SKM-1 treated with dmso at 0.1 percent for 144 hours (cell line): ENCODE measurements around the gene DSG1.
"Not testable (repeated sequence)": the region's sequence is repeated elsewhere in the genome, so short reads cannot be mapped to it uniquely, and the experiment has no call there.

Source experiments
- DNase-seq: peaks from one replicate; lab custom pipeline; 2025; ENCODE audit not compliant: unreplicated experiment; lab: John Stamatoyannopoulos, UW

The DSG1 gene

DNA sequence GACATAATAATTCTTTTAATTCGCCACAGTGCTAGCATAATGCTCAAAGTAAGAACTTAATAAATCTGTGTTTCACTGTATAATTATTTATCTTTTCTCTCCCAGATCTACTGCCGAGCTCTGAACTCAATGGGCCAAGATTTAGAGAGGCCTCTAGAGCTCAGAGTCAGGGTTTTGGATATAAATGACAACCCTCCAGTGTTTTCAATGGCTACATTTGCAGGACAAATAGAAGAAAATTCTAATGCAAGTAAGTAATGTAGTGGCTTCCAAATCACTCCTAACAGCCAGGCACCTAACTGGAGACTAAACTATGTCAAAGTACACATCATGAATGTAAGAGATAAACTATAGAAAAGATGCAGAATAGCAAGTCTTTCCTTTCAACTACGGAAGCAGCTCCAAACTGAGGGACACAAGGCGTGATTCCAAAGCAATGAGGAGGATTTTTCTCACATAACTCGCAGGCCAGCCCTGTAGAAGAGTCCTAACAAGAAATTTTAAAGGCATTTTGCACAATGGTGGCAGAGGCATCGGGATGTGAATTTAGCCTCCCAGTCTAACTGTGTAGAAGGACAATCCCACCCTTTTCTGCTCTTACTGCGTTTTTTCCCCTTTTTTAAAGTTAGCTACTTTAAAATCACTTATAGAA, 12.0 kb downstream of the DSG1 start:
- no peak for DNase-seq

DNA sequence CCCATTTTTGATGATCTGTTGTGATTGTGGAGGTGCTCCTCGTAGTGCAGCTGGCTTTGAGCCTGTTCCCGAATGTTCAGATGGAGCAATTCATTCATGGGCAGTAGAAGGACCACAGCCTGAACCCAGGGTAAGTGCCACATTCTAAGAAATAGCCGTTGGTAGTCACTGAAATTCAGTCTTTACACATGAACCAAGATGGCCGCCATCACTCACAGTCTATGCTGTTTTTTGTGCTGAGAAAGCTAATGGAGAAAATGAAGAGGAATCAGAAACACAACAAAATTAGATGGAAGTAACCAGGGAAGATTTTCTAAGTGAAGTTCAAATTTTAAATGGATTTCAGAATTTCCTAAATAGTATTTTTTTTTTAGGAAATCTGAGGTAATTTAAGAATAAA, 25.5 kb downstream of the DSG1 start:
- DNase-seq, result no peak

DNA sequence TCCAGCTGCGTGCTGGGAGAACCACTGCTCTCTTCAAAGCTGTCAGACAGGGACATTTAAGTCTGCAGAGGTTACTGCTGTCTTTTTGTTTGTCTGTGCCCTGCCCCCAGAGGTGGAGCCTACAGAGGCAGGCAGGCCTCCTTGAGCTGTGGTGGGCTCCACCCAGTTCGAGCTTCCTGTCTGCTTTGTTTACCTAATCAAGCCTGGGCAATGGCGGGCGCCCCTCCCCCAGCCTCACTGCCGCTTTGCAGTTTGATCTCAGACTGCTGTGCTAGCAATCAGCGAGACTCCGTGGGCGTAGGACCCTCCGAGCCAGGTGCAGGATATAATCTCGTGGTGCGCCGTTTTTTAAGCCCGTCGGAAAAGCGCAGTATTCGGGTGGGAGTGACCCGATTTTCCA, 35.4 kb downstream of the DSG1 start:
- DNase-seq, result not testable (repeated sequence)

DNA sequence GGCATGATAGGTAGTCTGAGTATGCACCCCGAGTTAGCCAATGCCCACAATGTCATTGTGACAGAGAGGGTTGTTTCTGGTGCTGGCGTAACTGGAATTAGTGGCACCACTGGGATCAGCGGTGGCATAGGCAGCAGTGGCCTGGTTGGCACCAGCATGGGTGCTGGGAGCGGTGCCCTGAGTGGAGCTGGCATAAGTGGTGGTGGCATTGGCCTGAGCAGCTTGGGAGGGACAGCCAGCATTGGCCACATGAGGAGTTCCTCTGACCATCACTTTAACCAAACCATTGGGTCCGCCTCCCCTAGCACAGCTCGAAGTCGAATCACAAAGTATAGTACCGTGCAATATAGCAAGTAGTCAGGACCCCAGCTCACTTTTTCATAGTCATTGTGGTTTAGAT, 37.0 kb downstream of the DSG1 start:
- no peak for DNase-seq

- no peak for DNase-seq
These were observed 38.1 kb downstream of the DSG1 start for GRCh38 chr18:31356025-31356424.

- DNase-seq, result no peak
These were observed 46.2 kb downstream of the DSG1 start for GRCh38 chr18:31364190-31364589.

DNA sequence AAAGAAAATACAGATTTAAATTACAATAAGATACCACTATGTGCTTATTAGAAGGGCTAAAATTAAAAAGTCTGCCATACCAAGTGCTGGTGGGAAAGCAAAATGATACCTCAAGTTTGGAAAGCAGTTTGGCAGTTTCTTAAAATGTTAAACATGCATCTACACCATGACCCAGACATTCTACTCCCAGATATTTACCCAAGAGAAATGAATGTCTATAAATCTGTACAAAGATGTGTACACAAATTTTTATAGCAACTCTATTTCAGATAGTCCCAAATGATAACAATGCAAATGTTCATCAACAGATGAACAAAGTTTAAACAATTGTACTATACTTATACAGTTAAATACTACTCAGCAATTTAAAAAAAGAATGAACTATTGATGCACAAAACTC, 51.5 kb downstream of the DSG1 start:
- no peak for DNase-seq

GRCh38 chr18:31371989-31372388, 54.0 kb downstream of the DSG1 start:
- DNase-seq, result no peak

GRCh38 chr18:31373641-31374040, 55.7 kb downstream of the DSG1 start:
- no peak for DNase-seq

- no peak for DNase-seq
These were observed 58.5 kb downstream of the DSG1 start, which contains the start of gene DSG4 for GRCh38 chr18:31376477-31376876. DSG4 (plus strand) TSS chr18:31376777; CDS start chr18:31376912, 135 bp downstream.

- no peak for DNase-seq
These were observed 63.0 kb downstream of the DSG1 start for GRCh38 chr18:31380912-31381311.

DNA sequence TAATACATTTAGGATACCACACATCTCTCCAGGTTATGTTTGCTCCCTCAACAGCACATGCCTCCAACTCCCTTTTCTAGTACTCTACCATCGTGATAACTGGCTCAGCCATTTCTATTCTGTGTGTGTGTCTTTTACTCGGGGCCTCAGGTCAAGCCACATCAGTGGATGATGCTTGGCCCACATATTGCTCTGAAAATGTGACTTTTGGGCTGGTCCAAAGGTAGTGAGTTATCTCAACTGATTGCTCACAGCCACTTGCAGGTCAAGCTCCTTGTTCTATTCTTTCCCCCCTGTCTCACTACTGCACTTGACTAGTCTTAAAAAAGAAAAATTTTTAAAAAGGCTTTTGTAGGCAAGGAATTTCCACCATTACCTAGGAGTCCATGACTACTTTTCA, 64.1 kb downstream of the DSG1 start:
- no peak for DNase-seq

- DNase-seq, result peak; percentile 55
These were observed 68.8 kb downstream of the DSG1 start for GRCh38 chr18:31386741-31387140.

- DNase-seq, result no peak
These were observed 75.3 kb downstream of the DSG1 start for GRCh38 chr18:31393286-31393685.

GRCh38 chr18:31396796-31397612, 79.0 kb downstream of the DSG1 start:
- no peak for DNase-seq

GRCh38 chr18:31398191-31398590, 80.2 kb downstream of the DSG1 start:
- no peak for DNase-seq

DNA sequence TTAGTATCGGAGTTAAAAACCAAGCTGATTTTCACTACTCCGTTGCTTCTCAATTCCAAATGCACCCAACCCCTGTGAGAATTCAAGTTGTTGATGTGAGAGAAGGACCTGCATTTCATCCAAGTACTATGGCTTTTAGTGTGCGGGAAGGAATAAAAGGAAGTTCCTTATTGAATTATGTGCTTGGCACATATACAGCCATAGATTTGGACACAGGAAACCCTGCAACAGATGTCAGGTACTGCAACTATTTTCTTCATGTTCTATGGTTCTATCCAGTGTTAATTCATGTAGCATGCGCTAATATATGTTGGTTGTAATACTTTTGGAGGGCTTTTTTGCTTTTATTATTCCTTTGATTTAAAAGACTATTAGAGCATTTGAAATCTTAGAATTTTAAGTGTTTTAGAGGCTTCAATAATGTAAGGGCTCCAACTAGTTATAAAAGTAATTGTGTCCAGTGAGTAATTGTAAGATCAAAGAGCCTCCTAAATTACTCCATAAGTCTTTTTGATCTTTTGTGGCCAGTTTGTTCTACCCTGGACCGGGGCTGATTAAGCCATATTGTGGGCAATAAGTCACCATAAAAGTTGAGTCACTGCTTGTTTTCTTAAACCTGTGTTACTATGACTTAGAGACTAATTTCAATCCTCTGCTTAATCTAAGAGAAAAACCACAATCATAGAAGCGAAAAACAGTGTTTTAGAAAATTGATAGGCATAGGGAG, 81.5 kb downstream of the DSG1 start:
- DNase-seq, result peak; percentile 37

DNA sequence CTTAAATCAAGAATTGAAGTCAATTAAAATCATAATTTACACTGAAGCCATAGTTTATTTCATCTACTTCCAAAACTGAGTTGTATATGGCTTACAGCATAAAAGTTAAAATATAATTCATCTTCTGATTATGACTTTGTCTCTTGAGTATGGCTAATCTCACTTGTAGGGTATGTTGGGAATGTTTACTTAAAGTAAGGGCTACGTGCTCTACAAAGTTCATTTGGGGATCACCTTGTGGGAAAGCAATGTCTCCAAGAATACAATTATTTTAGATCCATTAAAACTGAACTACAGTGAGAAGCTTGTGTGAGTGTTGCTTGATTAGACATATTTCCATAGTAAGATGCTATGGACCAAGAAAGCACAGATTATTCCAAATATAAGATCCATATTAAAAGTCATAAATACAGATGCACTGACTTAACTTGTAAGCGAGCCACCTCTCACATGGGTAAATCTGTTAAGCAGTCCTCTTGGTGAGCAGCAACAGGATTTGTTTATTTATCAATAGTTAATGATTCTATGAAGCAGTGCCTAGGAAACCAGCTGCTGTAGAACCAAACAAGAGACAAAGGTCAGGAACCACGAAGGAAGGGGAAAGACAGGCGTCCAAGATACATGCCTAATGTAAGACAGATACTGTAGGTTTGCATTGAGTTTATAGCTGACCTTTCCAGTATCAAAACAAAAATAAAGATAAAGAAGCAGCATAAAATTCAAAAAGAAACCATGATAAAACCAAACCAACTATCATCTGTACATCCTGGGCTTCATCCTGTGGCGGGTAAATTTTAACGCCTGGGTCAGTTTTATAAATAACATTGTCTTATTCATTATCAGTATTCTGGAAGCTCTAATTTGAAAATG, 83.4 kb downstream of the DSG1 start:
- no peak for DNase-seq

- DNase-seq, result no peak
These were observed 84.0 kb downstream of the DSG1 start for GRCh38 chr18:31402026-31402373.

GRCh38 chr18:31403409-31403808, 85.4 kb downstream of the DSG1 start:
- no peak for DNase-seq
